Stomach (tissue), 9 donors: ENCODE measurements around the gene NFIL3. TPM values are rescaled to one million over a fixed set of nuclear protein-coding genes. Genes with fewer than 3 reads are reported as not detected.

ENCODE experiments used
- DNase-seq, 2 donors: peaks; one replicate each; pipeline versions ENCODE4 v3.0.0 to v3.0.0-alpha.2; 2013 to 2019
- H3K27ac ChIP-seq, 5 donors: fragments of 200-600 bp in 4 of 5; sonication (generic) in 4 of 5; one replicate each; pipeline ENCODE4 v1.5.1; 2013 to 2019; ENCODE audit warnings: mild to moderate bottlenecking in 1 of 5, moderate library complexity in 1 of 5
- H3K27me3 ChIP-seq, 3 donors: fragments of 200-600 bp; sonication (generic); one replicate each; pipeline ENCODE4 v1.5.1; 2017 to 2019; ENCODE audit warnings: mixed run types in 1 of 3
- H3K36me3 ChIP-seq, 4 donors: fragments of 200-600 bp; sonication (generic); 1 replicate in 3 of 4; 2 replicates in 1 of 4; pipeline ENCODE4 v1.5.1; 2016 to 2019
- H3K4me1 ChIP-seq, 4 donors: fragments of 200-600 bp; sonication (generic); one replicate each; pipeline ENCODE4 v1.5.1; 2016 to 2019
- H3K4me3 ChIP-seq, 4 donors: fragments of 200-600 bp; sonication (generic) in 3 of 4; one replicate each; pipeline ENCODE4 v1.5.1; 2016 to 2019; ENCODE audit warnings: mild to moderate bottlenecking in 1 of 4
- H3K9me3 ChIP-seq, 4 donors: fragments of 200-600 bp; sonication (generic); one replicate each; pipeline ENCODE4 v1.5.1; 2016 to 2019
- EP300 ChIP-seq: sonication (generic); formaldehyde crosslinking; IDR thresholded peaks from one replicate; pipeline ENCODE4 v1.6.1; 2017; ENCODE audit warnings: antibody characterized with exemption
- POLR2A ChIP-seq, 4 donors: fragments of 450-650 bp; IDR thresholded peaks; one replicate each; pipeline ENCODE4 v1.6.1; 2016; ENCODE audit warnings: antibody characterized with exemption in 4 of 4, control low read depth in 2 of 4, mild to moderate bottlenecking in 1 of 4, moderate library complexity in 1 of 4
- POLR2AphosphoS5 ChIP-seq, 3 donors: sonication (generic); formaldehyde crosslinking; IDR thresholded peaks; one replicate each; pipeline ENCODE4 v1.6.1; 2016; ENCODE audit warnings: antibody characterized with exemption in 3 of 3
- WGBS, 5 donors: extraction: QIAGEN DNeasy Blood & Tissue Kit in 3 of 5; methylation state at CpG; one replicate each; pipeline versions ENCODE4 v1.1.5 to v1.1.7; 2013 to 2018; 5-methylcytosine and 5-hydroxymethylcytosine counted together
- intact Hi-C: fragments of 100-400 bp; cut with DNase I; formaldehyde crosslinking; loops from one replicate; pipeline ENCODE4 v1.15.1; 2023; ENCODE audit warnings: low total_unique reads
- polyA plus RNA-seq, 3 donors: library from polyadenylated mRNA; stranded (reverse); fragments of 200-250 nt; gene quantifications; one replicate each; pipeline ENCODE4 v1.2.3, GENCODE V29; 2013
- total RNA-seq, 5 donors: library from RNA; depleted of rRNA; stranded (reverse); fragments of >200 nt; gene quantifications; one replicate each; pipeline versions ENCODE4 v1.1.0 to v1.2.3, GENCODE V29; 2014 to 2016
- TF ChIP-seq, protein P1 (sequence below), 7 experiments: fragments of 450-650 bp in 4 of 7; fragments of 200-600 bp in 3 of 7; sonication (generic) in 3 of 7; IDR thresholded peaks; one replicate each; pipeline ENCODE4 v1.5.1; 2016 to 2019; ENCODE audit warnings: antibody characterized with exemption in 7 of 7, control low read depth in 2 of 7, mild to moderate bottlenecking in 1 of 7
- donor health status: healthy with polysubstance abuse.
- donor health status: Bipolar disorder and iron deficiency.
- donor health status: healthy.

The NFIL3 gene
- total and polyA plus RNA-seq, 8 donors = 8.0 to 39.7 (median 21.2) TPM; not detected in 1

DNA sequence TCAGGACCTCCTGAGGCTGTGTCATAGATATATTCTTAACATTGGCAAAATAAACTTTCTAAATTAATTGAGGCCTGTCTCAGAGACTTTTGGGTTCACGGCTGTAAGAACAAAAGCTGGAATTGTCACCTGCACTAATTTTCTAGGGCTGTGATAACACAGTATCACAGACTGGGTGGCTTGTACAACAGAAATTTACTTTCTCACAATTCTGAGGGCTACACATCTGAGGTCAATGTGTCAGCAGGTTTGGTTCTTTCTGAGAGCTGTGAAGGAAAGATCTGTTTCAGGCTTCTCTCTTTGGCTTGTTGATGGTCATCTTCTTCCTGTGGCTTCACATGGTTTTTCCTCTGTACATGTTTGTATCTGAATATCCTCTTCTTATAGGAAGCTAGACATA lies 29.2 kb upstream of the NFIL3 start:
- Histone ChIP-seq H3K4me3 (no peak overlapping the region), H3K36me3 (no peaks in the 10 kb centered on the region), H3K27ac (no peak overlapping the region), H3K9me3 (peaks cover 0 to 4% (median 0%) of the 10 kb centered on the region in 4 donors), H3K27me3 (no peaks in the 10 kb centered on the region), H3K4me1 (no peaks in the 10 kb centered on the region)
- TF ChIP-seq EP300 = no peak
- TF ChIP-seq, protein P1, sequence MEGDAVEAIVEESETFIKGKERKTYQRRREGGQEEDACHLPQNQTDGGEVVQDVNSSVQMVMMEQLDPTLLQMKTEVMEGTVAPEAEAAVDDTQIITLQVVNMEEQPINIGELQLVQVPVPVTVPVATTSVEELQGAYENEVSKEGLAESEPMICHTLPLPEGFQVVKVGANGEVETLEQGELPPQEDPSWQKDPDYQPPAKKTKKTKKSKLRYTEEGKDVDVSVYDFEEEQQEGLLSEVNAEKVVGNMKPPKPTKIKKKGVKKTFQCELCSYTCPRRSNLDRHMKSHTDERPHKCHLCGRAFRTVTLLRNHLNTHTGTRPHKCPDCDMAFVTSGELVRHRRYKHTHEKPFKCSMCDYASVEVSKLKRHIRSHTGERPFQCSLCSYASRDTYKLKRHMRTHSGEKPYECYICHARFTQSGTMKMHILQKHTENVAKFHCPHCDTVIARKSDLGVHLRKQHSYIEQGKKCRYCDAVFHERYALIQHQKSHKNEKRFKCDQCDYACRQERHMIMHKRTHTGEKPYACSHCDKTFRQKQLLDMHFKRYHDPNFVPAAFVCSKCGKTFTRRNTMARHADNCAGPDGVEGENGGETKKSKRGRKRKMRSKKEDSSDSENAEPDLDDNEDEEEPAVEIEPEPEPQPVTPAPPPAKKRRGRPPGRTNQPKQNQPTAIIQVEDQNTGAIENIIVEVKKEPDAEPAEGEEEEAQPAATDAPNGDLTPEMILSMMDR (IDR thresholded peaks at IDR 0.05) = no peak
- TF ChIP-seq POLR2AphosphoS5 (IDR thresholded peaks at IDR 0.05) = no peak
- no peak for TF ChIP-seq POLR2A (IDR thresholded peaks at IDR 0.05)
- WGBS, 5 donors = 86 to 97% (median 89%) methylated on average over 1 of the region's 1 CpG
- intact Hi-C loops = no loop called here
- DNase-seq = no peak

GRCh38 chr9:91451431-91452270 lies 28.0 kb upstream of the NFIL3 start:
- no peaks in the 10 kb centered on the region for H3K27me3 ChIP-seq
- peaks cover 0 to 4% (median 0%) of the 10 kb centered on the region in 4 donors for H3K9me3 ChIP-seq
- H3K27ac ChIP-seq = no peak overlapping the region
- no peaks in the 10 kb centered on the region for H3K4me1 ChIP-seq
- TF ChIP-seq, protein P1 (IDR thresholded peaks at IDR 0.05) = no peak
- TF ChIP-seq EP300 (no peak), POLR2AphosphoS5 (IDR thresholded peaks at IDR 0.05) (no peak), POLR2A (IDR thresholded peaks at IDR 0.05) (no peak)
- no peak for DNase-seq
- 87 to 94% (median 88%) methylated on average over 2 of the region's 2 CpGs for WGBS, 5 donors
- no peaks in the 10 kb centered on the region for H3K36me3 ChIP-seq
- intact Hi-C loops = no loop called here
- H3K4me3 ChIP-seq = no peak overlapping the region

GRCh38 chr9:91445135-91445534 lies 21.5 kb upstream of the NFIL3 start:
- Histone ChIP-seq H3K27ac (no peak overlapping the region), H3K9me3 (peaks cover 0 to 24% (median 16%) of the 10 kb centered on the region in 4 donors), H3K36me3 (no peaks in the 10 kb centered on the region), H3K4me3 (no peak overlapping the region), H3K27me3 (peaks cover 0 to 6% (median 0%) of the 10 kb centered on the region in 3 donors), H3K4me1 (no peaks in the 10 kb centered on the region)
- intact Hi-C loops = no loop called here
- 72 to 92% (median 82%) methylated on average over 1 of the region's 1 CpG for WGBS, 5 donors
- TF ChIP-seq POLR2AphosphoS5 (IDR thresholded peaks at IDR 0.05) = no peak
- no peak for TF ChIP-seq POLR2A (IDR thresholded peaks at IDR 0.05)
- no peak for TF ChIP-seq EP300
- TF ChIP-seq, protein P1 (IDR thresholded peaks at IDR 0.05) = no peak
- no peak for DNase-seq

GRCh38 chr9:91443994-91444392 lies 20.4 kb upstream of the NFIL3 start:
- no peaks in the 10 kb centered on the region for H3K36me3 ChIP-seq
- no peak for TF ChIP-seq EP300
- no peak overlapping the region for H3K4me3 ChIP-seq
- no peak overlapping the region for H3K27ac ChIP-seq
- intact Hi-C loops = no loop called here
- no peak for DNase-seq
- no peaks in the 10 kb centered on the region for H3K4me1 ChIP-seq
- peaks cover 0 to 6% (median 0%) of the 10 kb centered on the region in 3 donors for H3K27me3 ChIP-seq
- H3K9me3 ChIP-seq = peaks cover 0 to 24% (median 16%) of the 10 kb centered on the region in 4 donors
